OCI-LY7 (cell line): ENCODE results near the gene SLC9A9. TPM values are rescaled to one million over a fixed set of nuclear protein-coding genes. Genes with fewer than 3 reads are reported as not detected.

ENCODE experiments used
- BruUV-seq: library from RNA; stranded (reverse); fragments of 400-500 nt; replicated peaks from 2 replicates; lab custom pipeline; 2021; lab: Mats Ljungman, UMichigan
- CTCF ChIA-PET: fragments of 300-600 bp; sonication (Branson Sonifier 250); formaldehyde crosslinking; loops from one replicate; lab custom pipeline; 2022; ENCODE audit warnings: antibody characterized with exemption; ENCODE audit not compliant: unreplicated experiment; lab: Charles Lee
- POLR2A ChIA-PET: fragments of 300-600 bp; sonication (Branson Sonifier 250); formaldehyde crosslinking; loops from one replicate; lab custom pipeline; 2022; ENCODE audit warnings: antibody characterized with exemption; lab: Charles Lee
- DNase-seq: peaks from one replicate; pipeline ENCODE4 v3.0.0-alpha.2; 2015; ENCODE audit warnings: low spot score
- H2AFZ ChIP-seq: fragments of 200-600 bp; sonication (generic), shearing (Covaris generic); 2 replicates; pipeline ENCODE4 v1.6.1; 2014; ENCODE audit warnings: mild to moderate bottlenecking, antibody characterized with exemption, low read length, moderate library complexity
- H3K27ac ChIP-seq: fragments of 200-600 bp; sonication (generic); 2 replicates; pipeline ENCODE4 v1.5.1; 2014; ENCODE audit warnings: mixed run types, low read depth, mild to moderate bottlenecking, moderate library complexity, low read length, inconsistent platforms; ENCODE audit not compliant: poor library complexity, severe bottlenecking
- H3K36me3 ChIP-seq: fragments of 200-600 bp; sonication (generic); 2 replicates; pipeline ENCODE4 v1.6.1; 2014; ENCODE audit warnings: mild to moderate bottlenecking, antibody characterized with exemption, low read length, moderate library complexity, mixed read lengths; ENCODE audit not compliant: insufficient read depth
- H3K4me1 ChIP-seq: fragments of 200-600 bp; sonication (generic); 2 replicates; pipeline ENCODE4 v1.5.1; 2014; ENCODE audit warnings: mild to moderate bottlenecking, low read length; ENCODE audit not compliant: insufficient read depth, poor library complexity, severe bottlenecking
- H3K4me2 ChIP-seq: fragments of 200-600 bp; sonication (generic); 2 replicates; pipeline ENCODE4 v1.6.1; 2014; ENCODE audit warnings: mild to moderate bottlenecking, low read length
- H3K4me3 ChIP-seq: fragments of 200-600 bp; sonication (generic); 2 replicates; pipeline ENCODE4 v1.5.1; 2014; ENCODE audit warnings: mild to moderate bottlenecking, low read depth, low read length; ENCODE audit not compliant: poor library complexity, severe bottlenecking
- H3K79me2 ChIP-seq: fragments of 200-600 bp; sonication (generic); 2 replicates; pipeline ENCODE4 v1.6.1; 2016; ENCODE audit warnings: low read depth, mild to moderate bottlenecking, low read length, moderate library complexity, mixed read lengths; ENCODE audit not compliant: insufficient read depth
- H3K9me2 ChIP-seq: fragments of 200-600 bp; sonication (generic); 2 replicates; pipeline ENCODE4 v1.6.1; 2016; ENCODE audit warnings: mild to moderate bottlenecking, low read length, mixed read lengths; ENCODE audit not compliant: insufficient read depth
- H3K9me3 ChIP-seq: fragments of 200-600 bp; sonication (generic); 2 replicates; pipeline ENCODE4 v1.6.1; 2014; ENCODE audit warnings: mild to moderate bottlenecking, mixed run types, low read length, mixed read lengths
- H4K20me1 ChIP-seq: fragments of 200-600 bp; sonication (generic); 2 replicates; pipeline ENCODE4 v1.6.1; 2014; ENCODE audit warnings: mild to moderate bottlenecking, antibody characterized with exemption, low read length, moderate library complexity, mixed read lengths; ENCODE audit not compliant: insufficient read depth
- CTCF ChIP-seq: fragments of 200-600 bp; sonication (generic); conservative IDR thresholded peaks from 2 replicates; pipeline ENCODE4 v1.5.1; 2014; ENCODE audit warnings: mild to moderate bottlenecking, antibody characterized with exemption, low read length, moderate library complexity, mixed read lengths
- EZH2phosphoT487 ChIP-seq: fragments of 200-600 bp; sonication (generic); IDR thresholded peaks from 2 replicates; pipeline ENCODE4 v1.6.1; 2018; ENCODE audit warnings: low read depth, borderline replicate concordance, mild to moderate bottlenecking, mixed run types, antibody characterized with exemption, low read length, moderate library complexity, mixed read lengths
- intact Hi-C: fragments of 100-400 bp; cut with micrococcal nuclease; formaldehyde crosslinking; loops from one replicate; pipeline ENCODE4 v1.10.0; 2022; ENCODE audit not compliant: unreplicated experiment
- total RNA-seq, 2 experiments: library from RNA; depleted of rRNA in 1 of 2; stranded (reverse); fragments of >200 nt in 1 of 2; shearing (Covaris generic) in 1 of 2; gene quantifications; 2 replicates each; pipeline ENCODE4 v1.2.3, GENCODE V29; 2014 to 2022

Gene SLC9A9
- total RNA-seq, 2 experiments from 2014 or later = 9.3 to 14.8 TPM

GRCh38 chr3:143650120-143650519 lies 198.1 kb downstream of the SLC9A9 start:
- Histone ChIP-seq H3K4me2 (no peak overlapping the region), H2AFZ (no peak overlapping the region), H3K4me3 (no peak overlapping the region), H4K20me1 (no peaks in the 10 kb centered on the region), H3K9me3 (no peaks in the 10 kb centered on the region), H3K36me3 (no peaks in the 10 kb centered on the region), H3K79me2 (no peaks in the 10 kb centered on the region), H3K4me1 (no peaks in the 10 kb centered on the region), H3K9me2 (no peaks in the 10 kb centered on the region), H3K27ac (no peak overlapping the region)
- ChIA-PET POLR2A (no interaction called here), CTCF (no interaction called here)
- no TSS peak for BruUV-seq
- intact Hi-C loops = no loop called here
- TF ChIP-seq CTCF = no peak
- TF ChIP-seq EZH2phosphoT487 = no peak
- no peak for DNase-seq

- Histone ChIP-seq H3K36me3 (no peaks in the 10 kb centered on the region), H3K4me2 (no peak overlapping the region), H3K4me3 (no peak overlapping the region), H4K20me1 (no peaks in the 10 kb centered on the region), H3K27ac (no peak overlapping the region), H3K9me3 (no peaks in the 10 kb centered on the region), H3K4me1 (no peaks in the 10 kb centered on the region), H2AFZ (no peak overlapping the region), H3K9me2 (no peaks in the 10 kb centered on the region), H3K79me2 (no peaks in the 10 kb centered on the region)
- ChIA-PET POLR2A (no interaction called here), CTCF (no interaction called here)
- BruUV-seq = no TSS peak
- TF ChIP-seq CTCF = peak; percentile 68
- TF ChIP-seq EZH2phosphoT487 = no peak
- DNase-seq = no peak
- intact Hi-C loops = no loop called here
Measured at GRCh38 chr3:143648708-143649107, 199.6 kb downstream of the SLC9A9 start.

- Histone ChIP-seq H4K20me1 (no peaks in the 10 kb centered on the region), H3K4me2 (no peak overlapping the region), H3K9me2 (no peaks in the 10 kb centered on the region), H3K4me1 (no peaks in the 10 kb centered on the region), H3K9me3 (no peaks in the 10 kb centered on the region), H3K36me3 (no peaks in the 10 kb centered on the region), H3K4me3 (no peak overlapping the region), H2AFZ (no peak overlapping the region), H3K27ac (no peak overlapping the region), H3K79me2 (no peaks in the 10 kb centered on the region)
- intact Hi-C loops = no loop called here
- DNase-seq = no peak
- ChIA-PET CTCF (no interaction called here), POLR2A (no interaction called here)
- BruUV-seq = no TSS peak
- no peak for TF ChIP-seq CTCF
- TF ChIP-seq EZH2phosphoT487 = no peak
Measured at GRCh38 chr3:143648218-143648617, 200.1 kb downstream of the SLC9A9 start.
